Kidney capillary endothelial cell (primary cell): ENCODE data around the gene PEMT.
"Not testable (repeated sequence)": the region's sequence is repeated elsewhere in the genome, so short reads cannot be mapped to it uniquely, and the experiment has no call there.

ENCODE experiments used
- DNase-seq: peaks from one replicate; pipeline ENCODE4 v3.0.0-alpha.2; 2018; ENCODE audit warnings: low spot score

PEMT gene

GRCh38 chr17:17487998-17488397 lies 103.5 kb downstream of the PEMT start:
- DNase-seq: no peak

- not testable (repeated sequence) for DNase-seq
These were observed 105.1 kb downstream of the PEMT start for GRCh38 chr17:17486416-17486815.

- DNase-seq: no peak
These were observed 106.1 kb downstream of the PEMT start for GRCh38 chr17:17485420-17485819.

- DNase-seq: peak; percentile 18
These were observed 107.0 kb downstream of the PEMT start for GRCh38 chr17:17484451-17484899.

- no peak for DNase-seq
These were observed 109.6 kb downstream of the PEMT start for GRCh38 chr17:17481860-17482259.

GRCh38 chr17:17480593-17481148 lies 110.8 kb downstream of the PEMT start:
- DNase-seq: no peak

GRCh38 chr17:17479209-17479608 lies 112.3 kb downstream of the PEMT start:
- DNase-seq: no peak

- DNase-seq: peak; percentile 79
These were observed 114.5 kb downstream of the PEMT start, which contains the start of gene MED9 for GRCh38 chr17:17476865-17477467. Gene MED9, plus strand, starts transcription at chr17:17477000. Its CDS starts 42 bp downstream, at chr17:17477042.

GRCh38 chr17:17474341-17474740 lies 117.2 kb downstream of the PEMT start:
- DNase-seq: no peak

- no peak for DNase-seq
These were observed 119.1 kb downstream of the PEMT start for GRCh38 chr17:17472333-17472920.

- DNase-seq: no peak
These were observed 121.5 kb downstream of the PEMT start for GRCh38 chr17:17469996-17470395.

GRCh38 chr17:17469358-17469757 lies 122.2 kb downstream of the PEMT start:
- no peak for DNase-seq

GRCh38 chr17:17468217-17469010 lies 123.1 kb downstream of the PEMT start:
- DNase-seq: no peak

GRCh38 chr17:17467720-17468119 lies 123.8 kb downstream of the PEMT start:
- DNase-seq: no peak

- no peak for DNase-seq
These were observed 124.5 kb downstream of the PEMT start for GRCh38 chr17:17467016-17467415.

GRCh38 chr17:17466511-17466910 lies 125.0 kb downstream of the PEMT start:
- DNase-seq: no peak

- not testable (repeated sequence) for DNase-seq
These were observed 125.6 kb downstream of the PEMT start for GRCh38 chr17:17465878-17466277.

GRCh38 chr17:17463821-17464220 lies 127.7 kb downstream of the PEMT start:
- DNase-seq: no peak

- DNase-seq: no peak
These were observed 129.3 kb downstream of the PEMT start for GRCh38 chr17:17462048-17462824.

GRCh38 chr17:17460038-17460437 lies 131.5 kb downstream of the PEMT start:
- no peak for DNase-seq

- no peak for DNase-seq
These were observed 133.8 kb downstream of the PEMT start for GRCh38 chr17:17457680-17458079.

GRCh38 chr17:17456251-17456650 lies 135.3 kb downstream of the PEMT start:
- DNase-seq: no peak
